ENCODE measurements around the gene CKLF.

CKLF gene

DNA sequence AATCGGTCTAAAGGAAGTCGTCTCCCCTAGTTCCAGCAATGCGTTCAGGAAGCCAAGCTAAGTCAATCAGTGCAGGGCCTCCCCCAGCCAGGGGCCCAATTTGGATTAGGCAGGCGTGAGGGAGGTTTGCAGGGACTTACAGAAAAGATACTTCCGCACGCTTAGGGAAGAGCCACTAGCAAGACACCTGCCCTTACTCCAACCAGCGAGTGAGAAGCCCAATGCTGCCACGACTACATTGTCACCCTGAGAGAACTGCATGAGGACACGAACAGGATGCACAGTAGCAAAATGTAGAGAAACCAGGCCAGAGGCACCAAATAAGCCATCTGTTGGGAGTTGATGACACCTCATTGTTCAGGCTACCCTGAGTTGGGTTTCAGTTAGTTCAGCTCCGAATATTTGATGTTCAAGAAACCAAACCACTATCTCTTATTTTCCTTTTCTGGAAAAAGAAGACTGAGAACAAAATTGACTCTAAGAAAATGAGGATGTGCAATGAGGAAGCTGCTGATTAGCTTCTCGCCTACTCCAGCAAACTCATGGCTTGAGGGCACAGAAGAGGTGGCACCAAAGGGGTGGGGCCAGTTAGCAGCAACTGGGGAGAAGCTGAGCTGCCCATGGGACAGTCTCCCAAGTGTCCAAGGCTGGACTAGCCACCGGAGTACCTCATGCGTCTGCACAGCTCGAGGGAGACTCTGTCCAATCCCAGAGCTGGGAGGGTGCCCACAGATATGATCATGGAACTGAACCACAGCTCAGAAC, 31.8 kb upstream of the CKLF start:
- TF ChIP-seq, protein P1, sequence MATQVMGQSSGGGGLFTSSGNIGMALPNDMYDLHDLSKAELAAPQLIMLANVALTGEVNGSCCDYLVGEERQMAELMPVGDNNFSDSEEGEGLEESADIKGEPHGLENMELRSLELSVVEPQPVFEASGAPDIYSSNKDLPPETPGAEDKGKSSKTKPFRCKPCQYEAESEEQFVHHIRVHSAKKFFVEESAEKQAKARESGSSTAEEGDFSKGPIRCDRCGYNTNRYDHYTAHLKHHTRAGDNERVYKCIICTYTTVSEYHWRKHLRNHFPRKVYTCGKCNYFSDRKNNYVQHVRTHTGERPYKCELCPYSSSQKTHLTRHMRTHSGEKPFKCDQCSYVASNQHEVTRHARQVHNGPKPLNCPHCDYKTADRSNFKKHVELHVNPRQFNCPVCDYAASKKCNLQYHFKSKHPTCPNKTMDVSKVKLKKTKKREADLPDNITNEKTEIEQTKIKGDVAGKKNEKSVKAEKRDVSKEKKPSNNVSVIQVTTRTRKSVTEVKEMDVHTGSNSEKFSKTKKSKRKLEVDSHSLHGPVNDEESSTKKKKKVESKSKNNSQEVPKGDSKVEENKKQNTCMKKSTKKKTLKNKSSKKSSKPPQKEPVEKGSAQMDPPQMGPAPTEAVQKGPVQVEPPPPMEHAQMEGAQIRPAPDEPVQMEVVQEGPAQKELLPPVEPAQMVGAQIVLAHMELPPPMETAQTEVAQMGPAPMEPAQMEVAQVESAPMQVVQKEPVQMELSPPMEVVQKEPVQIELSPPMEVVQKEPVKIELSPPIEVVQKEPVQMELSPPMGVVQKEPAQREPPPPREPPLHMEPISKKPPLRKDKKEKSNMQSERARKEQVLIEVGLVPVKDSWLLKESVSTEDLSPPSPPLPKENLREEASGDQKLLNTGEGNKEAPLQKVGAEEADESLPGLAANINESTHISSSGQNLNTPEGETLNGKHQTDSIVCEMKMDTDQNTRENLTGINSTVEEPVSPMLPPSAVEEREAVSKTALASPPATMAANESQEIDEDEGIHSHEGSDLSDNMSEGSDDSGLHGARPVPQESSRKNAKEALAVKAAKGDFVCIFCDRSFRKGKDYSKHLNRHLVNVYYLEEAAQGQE (IDR thresholded peaks at IDR 0.05; ENCODE audit: insufficient read depth in 1 of 2, low read depth in 2 of 2, low read length in 2 of 2) = no peak
- TF ChIP-seq SIN3A (IDR thresholded peaks at IDR 0.05; ENCODE audit: borderline replicate concordance, insufficient read depth, low read length) = no peak
- TF ChIP-seq POLR2AphosphoS5 (IDR thresholded peaks at IDR 0.05; ENCODE audit: low read depth, low read length) = no peak
- no peak for TF ChIP-seq FOXP2 (optimal IDR thresholded peaks at IDR 0.05; ENCODE audit: borderline replicate concordance, extremely low read depth, extremely low read length, insufficient read depth)
- no peak for TF ChIP-seq TAF1 (IDR thresholded peaks at IDR 0.05; ENCODE audit: borderline replicate concordance, insufficient read depth, low read length)

DNA sequence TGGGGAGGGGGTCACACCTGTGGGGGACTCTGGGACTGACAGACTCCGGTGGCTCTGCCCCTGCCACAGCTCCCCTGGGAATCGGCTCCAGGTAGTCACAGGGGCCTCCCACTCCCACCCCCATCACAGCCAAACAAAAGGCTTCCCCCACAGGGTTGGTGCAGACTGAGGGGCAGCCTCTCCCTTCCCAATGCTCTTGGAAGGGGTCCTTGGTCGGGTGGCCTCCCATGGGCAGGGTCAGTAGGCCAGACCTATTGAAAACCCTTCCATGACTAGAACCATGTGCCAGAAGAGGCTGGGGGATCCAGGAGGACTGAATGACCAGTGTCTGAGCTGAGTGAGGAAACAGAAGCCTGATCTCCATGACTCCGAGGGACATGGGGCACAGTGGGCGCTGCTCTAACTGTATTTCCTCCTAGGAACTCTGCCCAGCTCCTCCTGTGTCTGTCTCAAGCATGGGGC, 31.1 kb upstream of the CKLF start:
- TF ChIP-seq TAF1 (IDR thresholded peaks at IDR 0.05; ENCODE audit: borderline replicate concordance, insufficient read depth, low read length) (no peak), SIN3A (IDR thresholded peaks at IDR 0.05; ENCODE audit: borderline replicate concordance, insufficient read depth, low read length) (no peak), POLR2AphosphoS5 (IDR thresholded peaks at IDR 0.05; ENCODE audit: low read depth, low read length) (no peak), FOXP2 (optimal IDR thresholded peaks at IDR 0.05; ENCODE audit: borderline replicate concordance, extremely low read depth, extremely low read length, insufficient read depth) (no peak)
- TF ChIP-seq, protein P1 (IDR thresholded peaks at IDR 0.05; ENCODE audit: insufficient read depth in 1 of 2, low read depth in 2 of 2, low read length in 2 of 2) = no peak

DNA sequence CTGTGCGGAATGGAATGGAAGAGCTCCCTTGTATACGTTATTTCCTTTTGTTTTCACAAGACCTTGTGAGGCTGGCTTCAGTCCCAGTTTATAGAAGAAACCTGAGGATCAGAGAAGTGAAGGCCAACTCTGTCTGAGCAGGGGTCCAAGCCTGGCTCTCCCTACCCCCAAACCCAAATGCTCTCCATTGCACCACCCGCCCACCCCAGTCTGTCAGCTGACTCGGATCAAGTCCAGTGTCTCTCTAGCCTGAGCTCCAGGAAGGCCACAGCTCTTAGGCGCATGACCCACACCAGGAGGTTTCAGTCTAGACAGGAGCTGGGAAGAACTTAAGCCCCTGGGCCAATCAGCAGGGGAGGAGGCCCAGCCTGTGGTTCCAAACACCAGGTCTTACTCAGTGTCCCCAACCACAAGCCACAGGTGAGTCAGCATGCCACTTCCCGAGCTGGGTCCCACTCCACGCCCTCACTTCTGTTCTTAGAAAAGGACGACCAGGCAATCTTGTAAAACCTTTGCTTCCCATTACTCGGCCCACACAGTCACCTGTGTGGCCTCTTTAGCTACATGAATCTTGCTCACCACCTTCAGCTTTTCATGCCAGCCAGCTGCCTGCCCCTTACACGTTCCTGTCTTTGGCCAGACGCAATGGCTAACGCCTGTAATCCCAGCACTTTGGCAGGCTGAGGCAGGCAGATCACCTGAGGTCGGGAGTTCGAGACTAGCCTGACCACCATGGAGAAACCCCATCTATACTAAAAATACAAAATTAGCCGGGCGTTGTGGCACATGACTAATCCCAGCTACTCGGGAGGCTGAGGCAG, 30.2 kb upstream of the CKLF start:
- TF ChIP-seq FOXP2 (optimal IDR thresholded peaks at IDR 0.05; ENCODE audit: borderline replicate concordance, extremely low read depth, extremely low read length, insufficient read depth) (no peak), TAF1 (IDR thresholded peaks at IDR 0.05; ENCODE audit: borderline replicate concordance, insufficient read depth, low read length) (no peak), SIN3A (IDR thresholded peaks at IDR 0.05; ENCODE audit: borderline replicate concordance, insufficient read depth, low read length) (no peak), POLR2AphosphoS5 (IDR thresholded peaks at IDR 0.05; ENCODE audit: low read depth, low read length) (no peak)
- TF ChIP-seq, protein P1 (IDR thresholded peaks at IDR 0.05; ENCODE audit: insufficient read depth in 1 of 2, low read depth in 2 of 2, low read length in 2 of 2) = no peak

DNA sequence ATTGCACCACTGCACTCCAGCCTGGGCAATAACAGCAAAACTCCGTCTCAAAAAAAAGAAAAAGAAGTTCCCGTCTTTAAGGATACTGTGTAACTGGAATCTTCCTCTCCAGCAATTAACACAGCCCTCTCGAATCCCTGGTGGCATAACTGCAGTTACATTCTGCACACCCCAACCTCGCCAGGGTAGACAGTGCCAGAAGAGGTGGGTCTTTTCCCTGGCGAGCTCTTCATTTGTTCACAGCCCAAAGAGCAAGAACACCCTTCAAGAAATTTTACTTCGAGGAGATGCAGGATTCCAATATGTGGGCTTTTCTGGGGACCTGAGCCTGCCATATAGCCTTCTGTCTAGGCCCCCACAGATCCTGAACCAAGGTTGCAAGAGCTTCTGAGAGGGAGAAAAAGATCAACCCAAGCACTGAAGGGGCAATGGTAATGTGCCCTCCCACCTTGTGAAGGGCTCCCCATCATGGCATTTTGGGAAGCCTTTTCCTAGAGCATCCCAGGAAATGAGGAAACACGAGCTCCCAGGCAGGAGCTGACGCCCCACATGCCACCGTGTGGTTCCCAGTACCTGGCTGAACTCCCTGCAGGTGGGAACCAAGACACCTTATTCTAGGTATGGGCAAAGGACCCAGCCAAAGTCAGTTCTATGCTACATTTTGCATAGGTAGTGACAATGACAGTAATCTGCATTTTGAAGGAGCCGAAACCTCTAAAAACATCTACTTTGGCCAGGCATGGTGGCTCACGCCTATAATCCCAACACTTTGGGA, 29.4 kb upstream of the CKLF start:
- TF ChIP-seq POLR2AphosphoS5 (IDR thresholded peaks at IDR 0.05; ENCODE audit: low read depth, low read length) = no peak

DNA sequence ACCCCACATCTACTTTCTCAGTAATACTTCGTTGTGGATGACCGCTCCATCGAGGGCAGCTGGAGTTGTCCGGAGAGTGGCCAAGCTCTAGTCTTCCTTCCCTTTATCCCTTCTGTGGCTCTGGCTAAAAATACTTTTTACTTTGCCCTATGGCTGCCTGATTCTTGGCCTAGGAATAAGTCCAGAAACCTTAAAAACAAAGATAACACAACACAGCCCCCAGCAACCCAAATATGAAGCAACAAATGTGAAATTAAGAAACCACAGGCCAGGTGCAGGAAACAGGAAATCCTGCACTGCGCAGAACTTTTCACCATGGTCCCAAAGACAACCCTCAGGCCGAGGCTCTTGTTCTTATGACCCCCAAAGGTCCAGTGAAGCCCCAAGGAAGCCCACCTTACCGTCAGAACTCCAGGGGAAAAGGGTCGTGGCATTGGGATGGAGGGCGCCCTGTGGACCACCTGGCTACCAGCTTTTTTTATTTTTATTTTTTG, 28.5 kb upstream of the CKLF start:
- TF ChIP-seq TAF1 (IDR thresholded peaks at IDR 0.05; ENCODE audit: borderline replicate concordance, insufficient read depth, low read length) (no peak), POLR2AphosphoS5 (IDR thresholded peaks at IDR 0.05; ENCODE audit: low read depth, low read length) (no peak), SIN3A (IDR thresholded peaks at IDR 0.05; ENCODE audit: borderline replicate concordance, insufficient read depth, low read length) (no peak), FOXP2 (optimal IDR thresholded peaks at IDR 0.05; ENCODE audit: borderline replicate concordance, extremely low read depth, extremely low read length, insufficient read depth) (no peak)
- TF ChIP-seq, protein P1 (IDR thresholded peaks at IDR 0.05; ENCODE audit: insufficient read depth in 1 of 2, low read depth in 2 of 2, low read length in 2 of 2) = no peak
